Measurements from ENCODE around the gene EPN3.

The EPN3 gene

DNA sequence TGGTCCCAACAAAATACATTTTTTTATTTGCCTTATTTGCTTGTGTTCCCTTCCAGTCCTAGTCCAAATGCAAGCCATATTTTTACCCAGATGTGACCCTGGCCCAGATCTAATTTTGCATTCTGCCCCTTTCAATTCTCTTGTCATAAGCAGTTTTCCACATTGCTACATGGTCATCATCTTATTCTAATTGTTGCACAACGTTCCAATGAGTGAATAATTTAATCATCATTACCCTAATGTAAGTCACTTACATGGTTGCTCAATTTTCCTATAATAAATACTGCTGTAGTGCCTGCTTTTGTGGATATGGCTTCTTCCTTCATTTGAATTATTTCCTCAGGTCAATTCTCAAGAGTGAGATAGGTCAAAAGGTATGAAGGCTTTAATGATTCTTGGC, 41.0 kb upstream of the EPN3 start:
- WGBS (ENCODE audit: extremely low coverage, insufficient coverage, low lambda C conversion rate), result no CpG with 5 or more reads among the region's 1 CpG
- no peak overlapping the region for H2AK5ac ChIP-seq (ENCODE audit: low read length)
- no peaks in the 10 kb centered on the region for H3K79me1 ChIP-seq (ENCODE audit: low read length)
- no peak overlapping the region for H2BK120ac ChIP-seq (ENCODE audit: low read depth, low read length)
- H2BK5ac ChIP-seq (ENCODE audit: low read length), result no peak overlapping the region
- no peaks in the 10 kb centered on the region for H3K79me2 ChIP-seq (ENCODE audit: control insufficient read depth, insufficient read depth, low read length)
- no peak overlapping the region for H4K5ac ChIP-seq (ENCODE audit: low read length)
- no peak overlapping the region for H3K4ac ChIP-seq (ENCODE audit: low read depth, low read length)
- H3K56ac ChIP-seq (ENCODE audit: low read length), result no peak overlapping the region
- DNase-seq, result no peak
- no peak overlapping the region for H3K27ac ChIP-seq (ENCODE audit: low read depth, low read length)
- H4K8ac ChIP-seq (ENCODE audit: low read depth, low read length), result no peak overlapping the region
- H3K27me3 ChIP-seq (ENCODE audit: insufficient read depth, low read length, poor library complexity), result no peaks in the 10 kb centered on the region
- H3K4me2 ChIP-seq (ENCODE audit: low read length), result no peak overlapping the region
- H3K9ac ChIP-seq (ENCODE audit: low read length), result no peak overlapping the region
- no peak overlapping the region for H2BK15ac ChIP-seq (replicated peaks; ENCODE audit: low read depth)
- H3K4me3 ChIP-seq (ENCODE audit: low read length), result no peak overlapping the region
- no peak overlapping the region for H3K18ac ChIP-seq (ENCODE audit: low read length)
- H3K4me1 ChIP-seq (ENCODE audit: control insufficient read depth, low read depth, low read length), result no peaks in the 10 kb centered on the region
- H3K36me3 ChIP-seq (ENCODE audit: control insufficient read depth, insufficient read depth, low read length), result no peaks in the 10 kb centered on the region
- H3K23ac ChIP-seq (ENCODE audit: low read length), result no peak overlapping the region

DNA sequence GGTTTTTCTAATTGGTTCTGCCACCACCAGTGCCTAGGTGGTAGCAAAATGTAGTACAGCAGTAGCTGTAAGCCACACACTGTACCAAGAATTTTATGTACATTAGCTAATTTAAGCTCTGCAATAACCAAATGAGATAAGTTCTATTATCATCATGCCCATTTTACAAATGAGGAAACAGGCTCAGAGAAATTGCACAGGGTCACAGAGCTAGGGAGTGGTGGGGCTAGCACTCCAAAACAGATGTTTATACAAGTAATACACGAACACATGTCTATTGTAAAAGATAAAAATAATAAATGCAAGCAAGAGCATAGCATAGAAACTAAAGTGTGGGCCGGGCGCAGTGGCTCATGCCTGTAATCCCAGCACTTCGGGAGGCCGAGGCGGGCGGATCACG, 40.3 kb upstream of the EPN3 start:
- WGBS (ENCODE audit: extremely low coverage, insufficient coverage, low lambda C conversion rate), result no CpG with 5 or more reads among the region's 8 CpGs
- H3K4me1 ChIP-seq (ENCODE audit: control insufficient read depth, low read depth, low read length), result no peaks in the 10 kb centered on the region
- no peak overlapping the region for H3K23ac ChIP-seq (ENCODE audit: low read length)

DNA sequence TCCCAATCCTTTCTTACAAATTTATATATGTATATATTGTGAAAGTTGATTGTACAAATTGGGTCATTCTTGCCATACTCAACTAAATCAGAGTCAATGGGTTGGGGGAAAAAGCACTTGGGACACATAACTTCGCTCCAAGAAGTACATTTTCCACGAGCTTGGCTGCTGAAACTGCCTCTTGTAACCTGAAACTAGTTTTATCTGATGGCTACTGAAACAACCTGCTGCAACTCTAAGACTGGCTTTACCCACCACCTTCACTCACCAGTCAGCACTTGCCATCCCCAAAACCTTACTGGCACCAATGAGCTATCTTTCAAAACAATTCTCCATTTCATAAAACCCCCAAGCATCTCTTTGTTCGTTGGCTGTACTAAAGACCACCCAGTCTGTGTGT, 38.8 kb upstream of the EPN3 start:
- no peaks in the 10 kb centered on the region for H3K79me1 ChIP-seq (ENCODE audit: low read length)
- H3K79me2 ChIP-seq (ENCODE audit: control insufficient read depth, insufficient read depth, low read length), result no peaks in the 10 kb centered on the region
- H3K9ac ChIP-seq (ENCODE audit: low read length), result no peak overlapping the region
- no peak overlapping the region for H3K18ac ChIP-seq (ENCODE audit: low read length)
- no peak overlapping the region for H3K4me2 ChIP-seq (ENCODE audit: low read length)
- H4K5ac ChIP-seq (ENCODE audit: low read length), result no peak overlapping the region
- no peak overlapping the region for H4K8ac ChIP-seq (ENCODE audit: low read depth, low read length)
- H2BK5ac ChIP-seq (ENCODE audit: low read length), result no peak overlapping the region
- DNase-seq, result no peak
- H3K27me3 ChIP-seq (ENCODE audit: insufficient read depth, low read length, poor library complexity), result no peaks in the 10 kb centered on the region
- no peaks in the 10 kb centered on the region for H3K36me3 ChIP-seq (ENCODE audit: control insufficient read depth, insufficient read depth, low read length)
- no peak overlapping the region for H3K27ac ChIP-seq (ENCODE audit: low read depth, low read length)
- no peak overlapping the region for H3K4ac ChIP-seq (ENCODE audit: low read depth, low read length)
- H3K4me1 ChIP-seq (ENCODE audit: control insufficient read depth, low read depth, low read length), result no peaks in the 10 kb centered on the region
- H3K4me3 ChIP-seq (ENCODE audit: low read length), result no peak overlapping the region
- WGBS (ENCODE audit: extremely low coverage, insufficient coverage, low lambda C conversion rate), result no CpG with 5 or more reads among the region's 3 CpGs
- H2BK120ac ChIP-seq (ENCODE audit: low read depth, low read length), result no peak overlapping the region
- H3K56ac ChIP-seq (ENCODE audit: low read length), result no peak overlapping the region
- H3K23ac ChIP-seq (ENCODE audit: low read length), result no peak overlapping the region
- H2AK5ac ChIP-seq (ENCODE audit: low read length), result no peak overlapping the region
- H2BK15ac ChIP-seq (replicated peaks; ENCODE audit: low read depth), result no peak overlapping the region

More for the DNA sequence above, 40.3 kb upstream of the EPN3 start:
- no peak overlapping the region for H2BK5ac ChIP-seq (ENCODE audit: low read length)
- H3K4ac ChIP-seq (ENCODE audit: low read depth, low read length), result no peak overlapping the region
- no peaks in the 10 kb centered on the region for H3K79me2 ChIP-seq (ENCODE audit: control insufficient read depth, insufficient read depth, low read length)
- H2BK120ac ChIP-seq (ENCODE audit: low read depth, low read length), result no peak overlapping the region
- H3K4me2 ChIP-seq (ENCODE audit: low read length), result no peak overlapping the region
- no peak overlapping the region for H4K8ac ChIP-seq (ENCODE audit: low read depth, low read length)
- H3K9ac ChIP-seq (ENCODE audit: low read length), result no peak overlapping the region
- H2AK5ac ChIP-seq (ENCODE audit: low read length), result no peak overlapping the region
- DNase-seq, result no peak
- H3K18ac ChIP-seq (ENCODE audit: low read length), result no peak overlapping the region
- H3K79me1 ChIP-seq (ENCODE audit: low read length), result no peaks in the 10 kb centered on the region
- H3K4me3 ChIP-seq (ENCODE audit: low read length), result no peak overlapping the region
- no peak overlapping the region for H3K56ac ChIP-seq (ENCODE audit: low read length)
- H4K5ac ChIP-seq (ENCODE audit: low read length), result no peak overlapping the region
- H3K27me3 ChIP-seq (ENCODE audit: insufficient read depth, low read length, poor library complexity), result no peaks in the 10 kb centered on the region
- H3K27ac ChIP-seq (ENCODE audit: low read depth, low read length), result no peak overlapping the region
- H2BK15ac ChIP-seq (replicated peaks; ENCODE audit: low read depth), result no peak overlapping the region
- no peaks in the 10 kb centered on the region for H3K36me3 ChIP-seq (ENCODE audit: control insufficient read depth, insufficient read depth, low read length)

DNA sequence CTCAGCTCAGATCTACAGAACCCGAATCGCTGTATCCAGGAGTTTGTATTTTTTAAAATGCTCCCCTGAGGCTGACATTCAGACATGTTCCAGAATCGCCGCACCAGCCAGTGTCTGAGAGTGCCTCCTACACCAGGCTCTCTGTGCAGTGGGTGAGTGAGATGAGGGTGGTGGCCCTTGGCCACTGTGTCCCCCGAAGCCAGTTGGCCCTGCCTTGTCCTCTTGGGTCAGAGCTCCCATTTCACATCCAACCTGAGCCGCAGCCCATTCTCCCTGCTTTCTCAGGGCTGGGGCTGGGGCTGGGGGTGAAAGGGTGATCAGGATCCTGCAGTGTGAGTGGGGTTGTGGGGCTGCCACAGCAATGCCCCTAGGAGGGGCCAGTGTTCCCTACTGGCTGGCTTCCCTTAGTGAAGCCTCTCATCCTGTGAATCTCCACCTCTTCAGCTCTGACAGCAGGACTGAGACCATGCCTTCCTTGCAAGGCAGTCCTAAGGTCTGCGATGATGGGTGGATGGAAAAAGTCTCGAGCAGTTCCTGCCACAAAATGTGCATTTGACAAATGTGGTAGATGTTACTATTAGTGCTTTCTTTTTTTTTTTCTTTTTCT, 37.2 kb upstream of the EPN3 start:
- H4K8ac ChIP-seq (ENCODE audit: low read depth, low read length), result no peak overlapping the region
- no peak overlapping the region for H2BK15ac ChIP-seq (replicated peaks; ENCODE audit: low read depth)
- H2BK5ac ChIP-seq (ENCODE audit: low read length), result no peak overlapping the region
- H3K56ac ChIP-seq (ENCODE audit: low read length), result no peak overlapping the region
- H3K27me3 ChIP-seq (ENCODE audit: insufficient read depth, low read length, poor library complexity), result no peaks in the 10 kb centered on the region
- no peak overlapping the region for H4K5ac ChIP-seq (ENCODE audit: low read length)
- no peaks in the 10 kb centered on the region for H3K79me2 ChIP-seq (ENCODE audit: control insufficient read depth, insufficient read depth, low read length)
- no CpG with 5 or more reads among the region's 8 CpGs for WGBS (ENCODE audit: extremely low coverage, insufficient coverage, low lambda C conversion rate)
- H3K4me1 ChIP-seq (ENCODE audit: control insufficient read depth, low read depth, low read length), result no peaks in the 10 kb centered on the region
- no peak overlapping the region for H3K4me2 ChIP-seq (ENCODE audit: low read length)
- no peak overlapping the region for H2BK120ac ChIP-seq (ENCODE audit: low read depth, low read length)
- no peaks in the 10 kb centered on the region for H3K79me1 ChIP-seq (ENCODE audit: low read length)
- no peak overlapping the region for H3K27ac ChIP-seq (ENCODE audit: low read depth, low read length)
- H3K4me3 ChIP-seq (ENCODE audit: low read length), result no peak overlapping the region
- DNase-seq, result no peak
- H3K36me3 ChIP-seq (ENCODE audit: control insufficient read depth, insufficient read depth, low read length), result no peaks in the 10 kb centered on the region
- no peak overlapping the region for H3K4ac ChIP-seq (ENCODE audit: low read depth, low read length)
- H3K23ac ChIP-seq (ENCODE audit: low read length), result no peak overlapping the region
- no peak overlapping the region for H2AK5ac ChIP-seq (ENCODE audit: low read length)
- no peak overlapping the region for H3K18ac ChIP-seq (ENCODE audit: low read length)
- no peak overlapping the region for H3K9ac ChIP-seq (ENCODE audit: low read length)

DNA sequence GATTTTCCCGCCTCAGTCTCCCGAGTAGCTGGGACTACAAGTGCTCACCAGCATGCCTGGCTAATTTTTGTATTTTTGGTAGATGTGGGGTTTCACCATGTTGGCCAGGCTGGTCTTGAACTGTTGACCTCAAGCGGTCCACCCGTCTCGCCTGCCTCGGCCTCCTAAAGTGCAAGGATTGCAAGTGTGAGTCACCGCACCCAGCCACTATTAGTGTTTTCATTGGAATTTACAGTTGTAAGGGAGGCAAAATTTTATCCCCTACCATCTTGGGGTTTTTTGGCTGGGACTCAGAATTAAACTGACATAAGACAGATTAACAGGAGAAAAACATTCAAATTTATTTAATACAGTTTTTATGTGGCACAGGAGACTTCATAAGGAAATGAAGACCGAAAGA, 36.6 kb upstream of the EPN3 start:
- Histone ChIP-seq H3K23ac (ENCODE audit: low read length) (no peak overlapping the region), H3K79me1 (ENCODE audit: low read length) (no peaks in the 10 kb centered on the region), H3K36me3 (ENCODE audit: control insufficient read depth, insufficient read depth, low read length) (no peaks in the 10 kb centered on the region), H3K27ac (ENCODE audit: low read depth, low read length) (no peak overlapping the region), H3K18ac (ENCODE audit: low read length) (no peak overlapping the region), H3K4ac (ENCODE audit: low read depth, low read length) (no peak overlapping the region), H3K4me1 (ENCODE audit: control insufficient read depth, low read depth, low read length) (no peaks in the 10 kb centered on the region), H3K4me3 (ENCODE audit: low read length) (no peak overlapping the region), H3K79me2 (ENCODE audit: control insufficient read depth, insufficient read depth, low read length) (no peaks in the 10 kb centered on the region), H2AK5ac (ENCODE audit: low read length) (no peak overlapping the region), H4K5ac (ENCODE audit: low read length) (no peak overlapping the region), H3K9ac (ENCODE audit: low read length) (no peak overlapping the region), H4K8ac (ENCODE audit: low read depth, low read length) (no peak overlapping the region), H3K27me3 (ENCODE audit: insufficient read depth, low read length, poor library complexity) (no peaks in the 10 kb centered on the region), H2BK120ac (ENCODE audit: low read depth, low read length) (no peak overlapping the region), H3K4me2 (ENCODE audit: low read length) (no peak overlapping the region), H3K56ac (ENCODE audit: low read length) (no peak overlapping the region), H2BK5ac (ENCODE audit: low read length) (no peak overlapping the region), H2BK15ac (replicated peaks; ENCODE audit: low read depth) (no peak overlapping the region)
- no CpG with 5 or more reads among the region's 8 CpGs for WGBS (ENCODE audit: extremely low coverage, insufficient coverage, low lambda C conversion rate)
- DNase-seq, result no peak
